Measurements from ENCODE around the gene MTA2.
A peak's percentile ranks its signal among the peaks of the same experiment; 100 is the strongest.

MTA2 gene

DNA sequence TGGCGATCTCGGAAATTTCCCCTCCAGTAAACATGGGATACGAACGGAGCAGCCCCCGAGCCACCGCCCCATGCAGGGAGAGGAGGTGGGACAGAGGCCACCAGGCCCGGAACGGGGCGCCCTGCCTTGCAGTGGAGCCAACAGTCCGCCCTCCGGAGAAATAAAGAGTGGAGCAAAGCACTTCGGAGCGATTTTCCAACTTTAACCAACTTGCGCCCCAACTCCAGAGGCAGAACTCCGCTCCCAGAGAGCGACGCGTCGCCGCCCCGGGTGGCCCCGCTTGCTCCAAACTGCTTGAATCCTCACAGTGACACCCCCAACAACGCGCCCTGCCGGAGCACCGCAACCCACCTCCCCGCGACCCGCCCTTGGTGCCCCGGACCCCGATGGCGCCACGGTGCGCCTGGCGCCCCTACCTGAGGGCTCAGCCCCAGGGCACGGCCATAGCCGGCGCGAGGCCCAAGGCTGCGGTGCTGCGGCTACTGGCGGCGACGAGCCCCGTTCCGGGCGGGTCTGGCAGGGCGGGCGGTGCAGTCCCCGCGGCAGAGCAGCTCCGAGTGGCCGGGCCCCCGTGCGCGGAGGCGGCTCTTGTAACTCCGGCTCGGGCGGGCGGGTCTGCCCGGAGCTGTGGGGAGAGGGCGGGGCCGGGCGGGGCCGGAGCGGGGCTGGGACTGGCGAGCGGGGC, 55.3 kb downstream of the MTA2 start, which contains the start of gene AHNAK:
AHNAK (minus strand) TSS at position 563 of the 685 bp plus-strand sequence. CDS start 10,708 bp downstream, outside the sequence.
- peak; percentile 62 for DNase-seq (ENCODE audit: low read depth)

GRCh38 chr11:62545437-62546243, 56.0 kb downstream of the MTA2 start:
- peak; percentile 58 for DNase-seq (ENCODE audit: low read depth)

- no peak for DNase-seq (ENCODE audit: low read depth)
These were observed 56.9 kb downstream of the MTA2 start for GRCh38 chr11:62544581-62545436.

DNA sequence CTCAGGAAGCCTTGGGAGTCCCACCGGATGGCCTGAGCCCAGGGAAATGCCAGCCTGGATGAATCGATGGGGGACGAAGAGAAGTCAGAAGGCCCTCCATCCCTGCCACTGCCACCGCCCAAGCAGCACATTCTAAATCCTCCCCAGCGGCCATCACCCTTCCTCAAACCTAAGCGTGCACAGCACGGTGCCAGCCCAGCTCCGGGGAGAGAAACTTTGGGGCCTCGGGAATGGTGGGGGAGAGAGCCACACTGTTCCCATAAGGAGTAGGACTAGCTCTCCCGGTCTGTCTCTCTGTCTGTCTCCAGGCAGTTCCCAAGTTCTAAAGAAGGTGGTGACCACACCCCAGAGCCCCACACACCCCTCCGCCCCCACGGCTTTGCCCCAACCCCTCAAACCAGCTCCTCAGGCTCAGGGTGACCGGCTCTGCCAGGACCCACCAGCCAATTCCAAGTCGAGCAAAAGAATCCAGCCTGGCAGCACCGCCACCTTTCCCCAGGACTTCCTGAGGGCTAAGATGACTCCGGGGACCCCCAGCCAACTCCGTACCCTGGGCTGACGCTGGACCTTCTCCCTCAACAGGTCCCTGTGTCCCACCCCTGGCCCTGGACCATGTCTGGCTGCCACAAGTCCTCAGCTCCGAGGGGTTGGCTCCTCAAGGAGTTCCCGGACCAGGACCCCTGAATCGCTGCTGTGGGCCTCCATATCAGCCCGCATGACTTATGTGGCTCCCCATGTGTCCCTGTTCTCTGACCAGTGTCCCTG, 57.8 kb downstream of the MTA2 start:
- no peak for DNase-seq (ENCODE audit: low read depth)

All from activated T-helper 9 cell treated with anti-CD3 and anti-CD28 coated beads, Interleukin-2, amount 50 U/mL, for 16 hours (primary cell).